IMR-90 (cell line): ENCODE measurements around the gene FKBP1B. TPM values are rescaled to one million over a fixed set of nuclear protein-coding genes. Genes with fewer than 3 reads are reported as not detected.

Experiments used
- ATAC-seq: fragments of 200-7000 bp; cut with Tn5 transposase; 2 replicates; pipeline ENCODE4 v1.9.1; 2020; ENCODE audit warnings: low read depth, mild to moderate bottlenecking, moderate library complexity
- BruUV-seq: library from RNA; stranded (reverse); fragments of 400-500 nt; replicated peaks from 2 replicates; lab custom pipeline; 2021; lab: Mats Ljungman, UMichigan
- CTCF ChIA-PET: fragments of 300-600 bp; formaldehyde crosslinking; extraction: SDS; loops from one replicate; lab custom pipeline; 2021; ENCODE audit warnings: antibody characterized with exemption; lab: Yijun Ruan, JAX
- POLR2A ChIA-PET: fragments of 300-600 bp; sonication (Branson Sonifier 250); formaldehyde crosslinking; loops from one replicate; lab custom pipeline; 2022; ENCODE audit warnings: antibody characterized with exemption; ENCODE audit not compliant: unreplicated experiment; lab: Charles Lee
- DNase-seq: peaks from one replicate; pipeline ENCODE4 v3.0.0; 2013
- H2AFZ ChIP-seq: replicated peaks from 2 replicates; pipeline ENCODE3; 2013; ENCODE audit warnings: low read length, mild to moderate bottlenecking; ENCODE audit not compliant: poor library complexity
- H2AK5ac ChIP-seq: 2 replicates; pipeline ENCODE4 v1.6.1; 2013; ENCODE audit warnings: low read depth, low read length, inconsistent platforms
- H2AK9ac ChIP-seq: replicated peaks from 2 replicates; pipeline ENCODE3; 2013; ENCODE audit warnings: mild to moderate bottlenecking, low read depth, low read length, moderate library complexity; ENCODE audit not compliant: poor library complexity
- H2BK120ac ChIP-seq: 2 replicates; pipeline ENCODE4 v1.6.1; 2013; ENCODE audit warnings: low read depth, low read length, inconsistent platforms
- H2BK15ac ChIP-seq: 3 replicates; pipeline ENCODE4 v1.6.1; 2013; ENCODE audit warnings: low read depth, low read length, inconsistent platforms
- H2BK20ac ChIP-seq: 2 replicates; pipeline ENCODE4 v1.6.1; 2013; ENCODE audit warnings: low read depth, mild to moderate bottlenecking, inconsistent platforms, low read length, moderate library complexity
- H2BK5ac ChIP-seq: 2 replicates; pipeline ENCODE4 v1.6.1; 2013; ENCODE audit warnings: mild to moderate bottlenecking, low read depth, low read length, inconsistent platforms; ENCODE audit not compliant: poor library complexity, severe bottlenecking
- H3K14ac ChIP-seq: replicated peaks from 2 replicates; pipeline ENCODE4 v1.6.1; 2013; ENCODE audit warnings: low read depth, low read length, inconsistent platforms
- H3K18ac ChIP-seq: 2 replicates; pipeline ENCODE4 v1.6.1; 2013; ENCODE audit warnings: low read depth, low read length, control low read depth
- H3K23ac ChIP-seq: 2 replicates; pipeline ENCODE4 v1.6.1; 2013; ENCODE audit warnings: low read depth, low read length, inconsistent platforms
- H3K27ac ChIP-seq: 2 replicates; pipeline ENCODE4 v1.5.1; 2013; ENCODE audit warnings: mild to moderate bottlenecking, control low read depth, low read length; ENCODE audit not compliant: insufficient read depth
- H3K27me3 ChIP-seq: 2 replicates; pipeline ENCODE4 v1.6.1; 2013; ENCODE audit warnings: low read length; ENCODE audit not compliant: control insufficient read depth, insufficient read depth
- H3K36me3 ChIP-seq: 2 replicates; pipeline ENCODE4 v1.6.1; 2013; ENCODE audit warnings: low read length, mixed read lengths; ENCODE audit not compliant: control insufficient read depth, insufficient read depth
- H3K4ac ChIP-seq: 2 replicates; pipeline ENCODE4 v1.6.1; 2013; ENCODE audit warnings: low read depth, low read length, inconsistent platforms
- H3K4me1 ChIP-seq: 2 replicates; pipeline ENCODE4 v1.6.1; 2013; ENCODE audit warnings: low read length, mixed read lengths; ENCODE audit not compliant: control insufficient read depth, insufficient read depth
- H3K4me2 ChIP-seq: 2 replicates; pipeline ENCODE4 v1.6.1; 2013; ENCODE audit warnings: low read depth, mild to moderate bottlenecking, control low read depth, low read length, moderate library complexity
- H3K4me3 ChIP-seq: 2 replicates; pipeline ENCODE4 v1.5.1; 2013; ENCODE audit warnings: low read depth, mild to moderate bottlenecking, control low read depth, low read length, moderate library complexity; ENCODE audit not compliant: insufficient read depth
- H3K56ac ChIP-seq: 2 replicates; pipeline ENCODE4 v1.6.1; 2013; ENCODE audit warnings: low read length, inconsistent platforms; ENCODE audit not compliant: insufficient read depth; ENCODE audit errors: extremely low read depth
- H3K79me1 ChIP-seq, 2 experiments: 2 replicates each; pipeline ENCODE4 v1.6.1; 2013; ENCODE audit warnings: low read length in 2 of 2, inconsistent platforms in 1 of 2, low read depth in 1 of 2
- H3K9ac ChIP-seq: 2 replicates; pipeline ENCODE4 v1.6.1; 2013; ENCODE audit warnings: low read depth, low read length, control low read depth
- H3K9me1 ChIP-seq: 2 replicates; pipeline ENCODE4 v1.6.1; 2013; ENCODE audit warnings: low read length, inconsistent platforms; ENCODE audit not compliant: insufficient read depth
- H3K9me3 ChIP-seq: 2 replicates; pipeline ENCODE4 v1.6.1; 2013; ENCODE audit warnings: low read length; ENCODE audit not compliant: control insufficient read depth, insufficient read depth
- H4K20me1 ChIP-seq: 2 replicates; pipeline ENCODE4 v1.6.1; 2013; ENCODE audit warnings: low read length, inconsistent platforms; ENCODE audit not compliant: insufficient read depth
- H4K5ac ChIP-seq: 2 replicates; pipeline ENCODE4 v1.6.1; 2013; ENCODE audit warnings: mild to moderate bottlenecking, low read depth, low read length, control low read depth
- H4K8ac ChIP-seq, 2 experiments: 2 replicates each; pipeline ENCODE4 v1.6.1; 2013; ENCODE audit warnings: low read depth in 2 of 2, low read length in 2 of 2, control low read depth in 1 of 2, inconsistent platforms in 1 of 2
- H4K91ac ChIP-seq: 2 replicates; pipeline ENCODE4 v1.6.1; 2013; ENCODE audit warnings: low read depth, low read length, inconsistent platforms; ENCODE audit not compliant: insufficient read depth
- BHLHE40 ChIP-seq: fragments of 150-350 bp; IDR thresholded peaks from 2 replicates; pipeline ENCODE4 v1.6.1; 2016; ENCODE audit warnings: mild to moderate bottlenecking, low read depth, low read length
- CEBPB ChIP-seq: IDR thresholded peaks from 2 replicates; pipeline ENCODE4 v1.6.1; 2012; ENCODE audit warnings: low read depth, low read length, improper control_type of control experiment
- CHD1 ChIP-seq: IDR thresholded peaks from 2 replicates; pipeline ENCODE4 v1.6.1; 2012; ENCODE audit warnings: low read depth, low read length, improper control_type of control experiment
- FOS ChIP-seq: fragments of 150-350 bp; IDR thresholded peaks from 2 replicates; pipeline ENCODE4 v1.6.1; 2016; ENCODE audit warnings: low read depth, low read length
- MAFK ChIP-seq: IDR thresholded peaks from 2 replicates; pipeline ENCODE4 v1.6.1; 2012; ENCODE audit warnings: low read depth, low read length, improper control_type of control experiment
- MAZ ChIP-seq: IDR thresholded peaks from 2 replicates; pipeline ENCODE4 v1.6.1; 2012; ENCODE audit warnings: low read depth, mild to moderate bottlenecking, low read length, improper control_type of control experiment, moderate library complexity, borderline replicate concordance
- NFE2L2 ChIP-seq: fragments of 150-350 bp; IDR thresholded peaks from 2 replicates; pipeline ENCODE4 v1.6.1; 2016; ENCODE audit warnings: low read depth, mild to moderate bottlenecking, low read length
- POLR2A ChIP-seq: IDR thresholded peaks from 2 replicates; pipeline ENCODE4 v1.6.1; 2012; ENCODE audit warnings: mild to moderate bottlenecking, low read depth, low read length
- RCOR1 ChIP-seq: IDR thresholded peaks from 2 replicates; pipeline ENCODE4 v1.6.1; 2012; ENCODE audit warnings: mild to moderate bottlenecking, low read length, improper control_type of control experiment; ENCODE audit not compliant: insufficient replicate concordance
- RFX5 ChIP-seq: IDR thresholded peaks from 2 replicates; pipeline ENCODE4 v1.8.0; 2012; ENCODE audit warnings: low read depth, mild to moderate bottlenecking, low read length, moderate library complexity
- SMC3 ChIP-seq: fragments of 150-350 bp; IDR thresholded peaks from 2 replicates; pipeline ENCODE4 v1.6.1; 2016; ENCODE audit warnings: low read depth, mild to moderate bottlenecking, antibody characterized with exemption, low read length, moderate library complexity
- WGBS, 2 experiments: methylation state at CpG; one replicate each; pipeline versions ENCODE4 v1.1.5 to v1.1.7; 2013; ENCODE audit warnings: missing lambda C conversion rate in 2 of 2; ENCODE audit not compliant: insufficient read length in 1 of 2; ENCODE audit errors: extremely low coverage in 2 of 2; 5-methylcytosine and 5-hydroxymethylcytosine counted together
- dilution Hi-C: fragments of 300-500 bp; cut with HindIII; formaldehyde crosslinking; loops from one replicate; pipeline ENCODE4 v1.14.3; 2018; ENCODE audit warnings: low sequenced_read_pairs; ENCODE audit not compliant: unreplicated experiment
- in situ Hi-C: fragments of 300-500 bp; cut with MboI; formaldehyde crosslinking; loops from 3 replicates; pipeline ENCODE4 v1.14.3; 2019; ENCODE audit warnings: low sequenced_read_pairs, inconsistent platforms, mixed read lengths
- intact Hi-C: fragments of 100-400 bp; cut with micrococcal nuclease; formaldehyde crosslinking; loops from 2 replicates; pipeline ENCODE4 v1.10.0; 2022
- polyA plus RNA-seq, 3 experiments: library from polyadenylated mRNA; depleted of rRNA; stranded (reverse); fragments of >200 nt; gene quantifications; 2 replicates each; pipeline ENCODE4 v1.2.3, GENCODE V29; 2012; ENCODE audit warnings: low replicate concordance in 1 of 3
- total RNA-seq: library from RNA; depleted of rRNA; stranded (reverse); fragments of >200 nt; gene quantifications from 2 replicates; pipeline ENCODE4 v1.2.3, GENCODE V29; 2012
- TF ChIP-seq, protein P1 (sequence below): conservative IDR thresholded peaks from 2 replicates; pipeline ENCODE4 v1.5.1; 2012; ENCODE audit warnings: mild to moderate bottlenecking, low read depth, low read length, improper control_type of control experiment
- TF ChIP-seq, protein P2 (sequence below): fragments of 150-350 bp; IDR thresholded peaks from 2 replicates; pipeline ENCODE4 v1.6.1; 2017; ENCODE audit warnings: mild to moderate bottlenecking, antibody characterized with exemption, low read length, low read depth
- TF ChIP-seq, protein P3 (sequence below): fragments of 150-350 bp; IDR thresholded peaks from 2 replicates; pipeline ENCODE4 v1.6.1; 2016; ENCODE audit warnings: low read depth, mild to moderate bottlenecking, low read length, moderate library complexity, borderline replicate concordance

The FKBP1B gene
- total and polyA plus RNA-seq, 2 of the 4 experiments (the other 2 are of a cell fraction): 10.2 to 15.1 TPM

DNA sequence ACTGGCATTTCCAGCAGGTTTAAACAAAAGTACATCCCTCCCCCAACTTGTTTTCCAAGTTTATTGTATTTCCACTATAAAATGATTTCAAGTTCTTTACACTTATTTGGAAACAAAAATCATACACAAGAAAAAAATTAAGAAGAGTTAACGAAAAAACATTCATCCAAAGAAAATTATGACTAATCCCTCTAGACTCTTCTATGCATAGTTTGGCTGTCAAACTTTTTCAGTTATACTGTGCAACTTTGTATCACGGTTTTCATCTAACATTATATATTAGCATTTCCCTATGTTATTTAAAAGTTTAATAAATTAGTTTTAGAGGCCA, 3.0 kb upstream of the FKBP1B start:
- H2AK5ac ChIP-seq: no peak overlapping the region
- 0 out of 4 replicates have a peak overlapping the region, but pooled peaks of 1 of the 2 experiments have one; percentile 47 for H4K8ac ChIP-seq
- no peak overlapping the region for H2BK120ac ChIP-seq
- WGBS, 2 experiments: no CpG with 5 or more reads among the region's 2 CpGs
- peak overlapping the region; percentile 73 for H3K4me3 ChIP-seq
- no peak overlapping the region for H3K4ac ChIP-seq
- in situ Hi-C loops (no loop called here), dilution Hi-C loops (no loop called here), intact Hi-C loops (loop anchor here (10.0 kb wide), 1 partner anchor 102 kb away; the partner anchor contains the start of gene UBXN2A)
- TF ChIP-seq SMC3: no peak
- TF ChIP-seq, protein P1, sequence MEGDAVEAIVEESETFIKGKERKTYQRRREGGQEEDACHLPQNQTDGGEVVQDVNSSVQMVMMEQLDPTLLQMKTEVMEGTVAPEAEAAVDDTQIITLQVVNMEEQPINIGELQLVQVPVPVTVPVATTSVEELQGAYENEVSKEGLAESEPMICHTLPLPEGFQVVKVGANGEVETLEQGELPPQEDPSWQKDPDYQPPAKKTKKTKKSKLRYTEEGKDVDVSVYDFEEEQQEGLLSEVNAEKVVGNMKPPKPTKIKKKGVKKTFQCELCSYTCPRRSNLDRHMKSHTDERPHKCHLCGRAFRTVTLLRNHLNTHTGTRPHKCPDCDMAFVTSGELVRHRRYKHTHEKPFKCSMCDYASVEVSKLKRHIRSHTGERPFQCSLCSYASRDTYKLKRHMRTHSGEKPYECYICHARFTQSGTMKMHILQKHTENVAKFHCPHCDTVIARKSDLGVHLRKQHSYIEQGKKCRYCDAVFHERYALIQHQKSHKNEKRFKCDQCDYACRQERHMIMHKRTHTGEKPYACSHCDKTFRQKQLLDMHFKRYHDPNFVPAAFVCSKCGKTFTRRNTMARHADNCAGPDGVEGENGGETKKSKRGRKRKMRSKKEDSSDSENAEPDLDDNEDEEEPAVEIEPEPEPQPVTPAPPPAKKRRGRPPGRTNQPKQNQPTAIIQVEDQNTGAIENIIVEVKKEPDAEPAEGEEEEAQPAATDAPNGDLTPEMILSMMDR: no peak
- no peak for TF ChIP-seq NFE2L2
- TF ChIP-seq, protein P2, sequence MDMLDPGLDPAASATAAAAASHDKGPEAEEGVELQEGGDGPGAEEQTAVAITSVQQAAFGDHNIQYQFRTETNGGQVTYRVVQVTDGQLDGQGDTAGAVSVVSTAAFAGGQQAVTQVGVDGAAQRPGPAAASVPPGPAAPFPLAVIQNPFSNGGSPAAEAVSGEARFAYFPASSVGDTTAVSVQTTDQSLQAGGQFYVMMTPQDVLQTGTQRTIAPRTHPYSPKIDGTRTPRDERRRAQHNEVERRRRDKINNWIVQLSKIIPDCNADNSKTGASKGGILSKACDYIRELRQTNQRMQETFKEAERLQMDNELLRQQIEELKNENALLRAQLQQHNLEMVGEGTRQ: no peak
- TF ChIP-seq POLR2A: no peak
- TF ChIP-seq CEBPB: no peak
- TF ChIP-seq MAZ: no peak
- TF ChIP-seq RCOR1: no peak
- no peak for TF ChIP-seq MAFK
- TF ChIP-seq FOS: no peak
- no peak for TF ChIP-seq BHLHE40
- TF ChIP-seq, protein P3, sequence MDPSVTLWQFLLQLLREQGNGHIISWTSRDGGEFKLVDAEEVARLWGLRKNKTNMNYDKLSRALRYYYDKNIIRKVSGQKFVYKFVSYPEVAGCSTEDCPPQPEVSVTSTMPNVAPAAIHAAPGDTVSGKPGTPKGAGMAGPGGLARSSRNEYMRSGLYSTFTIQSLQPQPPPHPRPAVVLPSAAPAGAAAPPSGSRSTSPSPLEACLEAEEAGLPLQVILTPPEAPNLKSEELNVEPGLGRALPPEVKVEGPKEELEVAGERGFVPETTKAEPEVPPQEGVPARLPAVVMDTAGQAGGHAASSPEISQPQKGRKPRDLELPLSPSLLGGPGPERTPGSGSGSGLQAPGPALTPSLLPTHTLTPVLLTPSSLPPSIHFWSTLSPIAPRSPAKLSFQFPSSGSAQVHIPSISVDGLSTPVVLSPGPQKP: no peak
- no peak for TF ChIP-seq RFX5
- TF ChIP-seq CHD1: no peak
- H3K36me3 ChIP-seq: no peaks in the 10 kb centered on the region
- H3K4me1 ChIP-seq: no peaks in the 10 kb centered on the region
- peak overlapping the region; percentile 85; the same call in 1 of the 2 replicates for H3K14ac ChIP-seq
- no peak overlapping the region for H2BK20ac ChIP-seq
- peak overlapping the region; percentile 63; the same call in 1 of the 2 replicates for H3K9ac ChIP-seq
- H2BK5ac ChIP-seq: peak overlapping the region; percentile 57
- ChIA-PET POLR2A (interaction anchor here (0.6 to 1.5 kb wide), 2 partner anchors 10 to 59 kb away, joined by 3 to 4 read pairs; no protein-coding TSS in a partner anchor), CTCF (no interaction called here)
- no peak overlapping the region for H4K5ac ChIP-seq
- H3K56ac ChIP-seq: no peak overlapping the region
- no peak overlapping the region for H2BK15ac ChIP-seq
- no TSS peak for BruUV-seq
- no peak overlapping the region for H3K27ac ChIP-seq
- no peaks in the 10 kb centered on the region for H3K9me3 ChIP-seq
- no peaks in the 10 kb centered on the region for H3K27me3 ChIP-seq
- H2AK9ac ChIP-seq: no peak overlapping the region
- peaks cover 10 to 21% of the 10 kb centered on the region in 2 experiments; a peak in 3 of 4 replicates for H3K79me1 ChIP-seq
- H3K18ac ChIP-seq: no peak overlapping the region
- DNase-seq (no peak), ATAC-seq (no peak)
- no peak overlapping the region for H3K23ac ChIP-seq
- no peaks in the 10 kb centered on the region for H4K20me1 ChIP-seq
- H3K4me2 ChIP-seq: peak overlapping the region; percentile 64; the same call in 1 of the 2 replicates
- peaks cover 8% of the 10 kb centered on the region for H3K9me1 ChIP-seq
- no peak overlapping the region for H4K91ac ChIP-seq
- H2AFZ ChIP-seq: no peak overlapping the region
